PFSK-1 (cell line): ENCODE measurements around the gene RFTN1.

Source experiments
- FOXP2 ChIP-seq: optimal IDR thresholded peaks from 2 replicates; pipeline ENCODE3; 2011; ENCODE audit warnings: borderline replicate concordance, control low read depth, inconsistent platforms; ENCODE audit not compliant: insufficient read depth; ENCODE audit errors: extremely low read length, extremely low read depth
- POLR2AphosphoS5 ChIP-seq: IDR thresholded peaks from 2 replicates; pipeline ENCODE4 v1.6.1; 2012; ENCODE audit warnings: low read depth, mild to moderate bottlenecking, control low read depth, low read length, moderate library complexity
- SIN3A ChIP-seq: IDR thresholded peaks from 2 replicates; pipeline ENCODE4 v1.6.1; 2012; ENCODE audit warnings: mild to moderate bottlenecking, low read length, moderate library complexity, borderline replicate concordance; ENCODE audit not compliant: insufficient read depth
- TAF1 ChIP-seq: IDR thresholded peaks from 2 replicates; pipeline ENCODE4 v1.6.1; 2012; ENCODE audit warnings: low read length, control low read depth, borderline replicate concordance; ENCODE audit not compliant: insufficient read depth
- TF ChIP-seq, protein P1 (sequence below), 2 experiments: IDR thresholded peaks; 2 replicates each; pipeline versions ENCODE4 v1.6.1 to v1.8.0; 2011 to 2012; ENCODE audit warnings: low read depth in 2 of 2, low read length in 2 of 2, control low read depth in 1 of 2, inconsistent platforms in 1 of 2, mild to moderate bottlenecking in 1 of 2, moderate library complexity in 1 of 2; ENCODE audit not compliant: insufficient read depth in 1 of 2

The RFTN1 gene

DNA sequence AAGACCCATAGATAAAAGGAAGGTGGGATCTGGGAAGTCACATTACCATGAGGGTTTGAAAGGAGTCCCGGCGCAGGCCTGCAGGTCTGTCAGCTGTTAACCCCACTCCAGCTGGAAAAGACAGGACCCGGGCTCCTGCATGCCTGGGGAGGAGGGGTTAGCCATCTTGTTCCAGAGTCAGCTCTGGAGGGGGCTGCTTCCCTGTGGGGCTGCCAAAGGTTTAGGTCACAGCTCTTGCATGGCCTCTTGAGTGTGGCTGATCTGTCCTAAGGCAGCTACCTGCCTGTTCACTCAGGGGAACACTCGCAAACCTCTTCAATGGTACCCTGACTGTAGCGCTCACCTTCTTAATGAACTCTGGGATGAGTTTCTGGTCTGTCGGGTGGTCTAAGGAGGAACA is 104.5 kb downstream of the RFTN1 start:
- TF ChIP-seq TAF1, result no peak
- TF ChIP-seq, protein P1, sequence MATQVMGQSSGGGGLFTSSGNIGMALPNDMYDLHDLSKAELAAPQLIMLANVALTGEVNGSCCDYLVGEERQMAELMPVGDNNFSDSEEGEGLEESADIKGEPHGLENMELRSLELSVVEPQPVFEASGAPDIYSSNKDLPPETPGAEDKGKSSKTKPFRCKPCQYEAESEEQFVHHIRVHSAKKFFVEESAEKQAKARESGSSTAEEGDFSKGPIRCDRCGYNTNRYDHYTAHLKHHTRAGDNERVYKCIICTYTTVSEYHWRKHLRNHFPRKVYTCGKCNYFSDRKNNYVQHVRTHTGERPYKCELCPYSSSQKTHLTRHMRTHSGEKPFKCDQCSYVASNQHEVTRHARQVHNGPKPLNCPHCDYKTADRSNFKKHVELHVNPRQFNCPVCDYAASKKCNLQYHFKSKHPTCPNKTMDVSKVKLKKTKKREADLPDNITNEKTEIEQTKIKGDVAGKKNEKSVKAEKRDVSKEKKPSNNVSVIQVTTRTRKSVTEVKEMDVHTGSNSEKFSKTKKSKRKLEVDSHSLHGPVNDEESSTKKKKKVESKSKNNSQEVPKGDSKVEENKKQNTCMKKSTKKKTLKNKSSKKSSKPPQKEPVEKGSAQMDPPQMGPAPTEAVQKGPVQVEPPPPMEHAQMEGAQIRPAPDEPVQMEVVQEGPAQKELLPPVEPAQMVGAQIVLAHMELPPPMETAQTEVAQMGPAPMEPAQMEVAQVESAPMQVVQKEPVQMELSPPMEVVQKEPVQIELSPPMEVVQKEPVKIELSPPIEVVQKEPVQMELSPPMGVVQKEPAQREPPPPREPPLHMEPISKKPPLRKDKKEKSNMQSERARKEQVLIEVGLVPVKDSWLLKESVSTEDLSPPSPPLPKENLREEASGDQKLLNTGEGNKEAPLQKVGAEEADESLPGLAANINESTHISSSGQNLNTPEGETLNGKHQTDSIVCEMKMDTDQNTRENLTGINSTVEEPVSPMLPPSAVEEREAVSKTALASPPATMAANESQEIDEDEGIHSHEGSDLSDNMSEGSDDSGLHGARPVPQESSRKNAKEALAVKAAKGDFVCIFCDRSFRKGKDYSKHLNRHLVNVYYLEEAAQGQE (IDR thresholded peaks at IDR 0.05; ENCODE audit: insufficient read depth in 1 of 2, low read depth in 2 of 2, low read length in 2 of 2), result no peak
- TF ChIP-seq POLR2AphosphoS5, result no peak
- TF ChIP-seq FOXP2, result no peak
- TF ChIP-seq SIN3A, result no peak

DNA sequence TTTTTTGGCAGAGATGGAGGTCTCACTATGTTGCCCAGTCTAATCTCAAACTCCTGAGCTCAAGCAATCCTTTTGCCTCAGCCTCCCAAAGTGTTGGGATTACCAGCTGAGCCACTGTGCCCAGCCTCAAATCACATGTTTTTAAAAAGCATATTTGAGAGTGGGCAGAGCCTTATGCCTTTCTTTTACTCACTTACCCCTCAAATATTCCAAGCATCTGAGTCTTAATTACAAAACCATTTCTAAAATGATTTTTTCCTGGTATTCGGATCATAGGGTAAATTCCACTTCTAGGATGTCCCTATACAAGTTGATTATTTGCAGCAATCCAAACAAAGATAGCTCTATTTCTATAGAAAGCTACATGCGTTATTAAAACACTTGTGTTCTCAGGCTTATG is 106.1 kb downstream of the RFTN1 start:
- TF ChIP-seq POLR2AphosphoS5, result no peak
- no peak for TF ChIP-seq SIN3A
- no peak for TF ChIP-seq TAF1
- TF ChIP-seq FOXP2, result no peak
- TF ChIP-seq, protein P1 (IDR thresholded peaks at IDR 0.05; ENCODE audit: insufficient read depth in 1 of 2, low read depth in 2 of 2, low read length in 2 of 2), result no peak

DNA sequence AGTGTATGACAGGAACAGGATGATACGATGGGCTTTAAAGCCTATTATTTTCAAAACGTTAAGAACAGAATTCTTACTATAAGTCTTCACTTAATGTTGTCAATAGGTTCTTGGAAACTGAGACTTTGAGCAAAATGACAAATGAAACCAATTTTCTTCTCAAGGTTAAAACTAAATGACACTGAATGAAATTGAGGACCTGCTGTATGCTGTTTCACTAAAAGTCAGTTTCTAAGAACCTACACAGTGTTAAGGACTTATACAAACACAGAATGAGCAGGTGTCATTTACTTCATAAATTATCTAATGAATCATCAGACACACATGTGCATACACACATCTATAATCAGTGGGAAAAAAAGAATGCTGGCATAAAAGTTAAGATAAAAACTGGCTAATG is 106.9 kb downstream of the RFTN1 start:
- TF ChIP-seq POLR2AphosphoS5 (no peak), FOXP2 (no peak), TAF1 (no peak), SIN3A (no peak)
- TF ChIP-seq, protein P1 (IDR thresholded peaks at IDR 0.05; ENCODE audit: insufficient read depth in 1 of 2, low read depth in 2 of 2, low read length in 2 of 2), result no peak

DNA sequence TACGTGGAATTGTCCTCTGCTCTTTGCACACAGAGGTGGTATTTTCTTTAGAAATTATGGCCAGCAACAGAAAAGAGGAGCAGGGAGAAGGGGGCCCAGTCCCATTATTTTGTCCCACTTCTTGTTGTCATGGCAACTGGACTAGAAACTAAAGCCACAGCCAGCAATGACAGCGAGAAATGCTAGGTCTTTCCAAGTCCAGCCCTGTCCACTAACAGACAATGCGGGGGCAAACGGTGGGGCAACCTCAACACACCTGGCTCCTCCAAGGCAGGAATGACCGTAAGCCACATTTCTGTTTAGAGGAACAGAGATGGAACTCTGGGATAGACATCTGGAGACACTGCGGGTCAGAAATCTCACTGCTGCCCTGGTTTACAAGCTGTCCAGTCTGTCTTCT is 107.3 kb downstream of the RFTN1 start:
- TF ChIP-seq, protein P1 (IDR thresholded peaks at IDR 0.05; ENCODE audit: insufficient read depth in 1 of 2, low read depth in 2 of 2, low read length in 2 of 2), result no peak
- TF ChIP-seq TAF1 (no peak), SIN3A (no peak)

DNA sequence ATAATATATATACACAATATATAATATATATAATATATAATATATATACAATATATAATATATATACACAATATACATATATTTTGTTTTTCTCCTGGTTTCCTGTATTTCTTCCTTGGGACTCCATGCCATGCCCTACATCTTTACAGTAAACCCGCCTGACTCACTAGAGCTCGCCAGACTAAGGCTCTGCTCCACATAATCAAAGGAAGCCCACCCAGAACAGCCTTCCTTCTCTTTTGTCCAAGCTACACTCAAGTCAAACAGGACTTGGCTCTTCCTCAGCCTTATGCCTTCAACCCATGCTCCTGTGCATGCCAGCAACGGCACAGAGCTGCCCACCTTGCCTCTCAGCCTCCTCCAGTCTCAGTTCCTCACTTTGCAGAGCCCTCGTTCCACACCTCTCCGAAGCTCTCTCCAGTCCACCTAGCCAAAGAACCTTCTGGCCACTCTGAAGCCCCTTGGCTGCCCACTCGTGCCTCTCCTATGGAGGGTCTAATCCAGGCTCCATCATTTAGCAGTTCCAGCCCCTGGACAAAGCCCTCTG is 109.1 kb downstream of the RFTN1 start:
- TF ChIP-seq, protein P1 (IDR thresholded peaks at IDR 0.05; ENCODE audit: insufficient read depth in 1 of 2, low read depth in 2 of 2, low read length in 2 of 2), result no peak
- TF ChIP-seq FOXP2 (no peak), TAF1 (no peak), POLR2AphosphoS5 (no peak), SIN3A (no peak)
